ENCODE results near the gene CAB39. TPM values are rescaled to one million over a fixed set of nuclear protein-coding genes. Genes with fewer than 3 reads are reported as not detected.

CAB39 gene
- total and polyA plus RNA-seq, 2 donors = 49.2 to 53.2 TPM

DNA sequence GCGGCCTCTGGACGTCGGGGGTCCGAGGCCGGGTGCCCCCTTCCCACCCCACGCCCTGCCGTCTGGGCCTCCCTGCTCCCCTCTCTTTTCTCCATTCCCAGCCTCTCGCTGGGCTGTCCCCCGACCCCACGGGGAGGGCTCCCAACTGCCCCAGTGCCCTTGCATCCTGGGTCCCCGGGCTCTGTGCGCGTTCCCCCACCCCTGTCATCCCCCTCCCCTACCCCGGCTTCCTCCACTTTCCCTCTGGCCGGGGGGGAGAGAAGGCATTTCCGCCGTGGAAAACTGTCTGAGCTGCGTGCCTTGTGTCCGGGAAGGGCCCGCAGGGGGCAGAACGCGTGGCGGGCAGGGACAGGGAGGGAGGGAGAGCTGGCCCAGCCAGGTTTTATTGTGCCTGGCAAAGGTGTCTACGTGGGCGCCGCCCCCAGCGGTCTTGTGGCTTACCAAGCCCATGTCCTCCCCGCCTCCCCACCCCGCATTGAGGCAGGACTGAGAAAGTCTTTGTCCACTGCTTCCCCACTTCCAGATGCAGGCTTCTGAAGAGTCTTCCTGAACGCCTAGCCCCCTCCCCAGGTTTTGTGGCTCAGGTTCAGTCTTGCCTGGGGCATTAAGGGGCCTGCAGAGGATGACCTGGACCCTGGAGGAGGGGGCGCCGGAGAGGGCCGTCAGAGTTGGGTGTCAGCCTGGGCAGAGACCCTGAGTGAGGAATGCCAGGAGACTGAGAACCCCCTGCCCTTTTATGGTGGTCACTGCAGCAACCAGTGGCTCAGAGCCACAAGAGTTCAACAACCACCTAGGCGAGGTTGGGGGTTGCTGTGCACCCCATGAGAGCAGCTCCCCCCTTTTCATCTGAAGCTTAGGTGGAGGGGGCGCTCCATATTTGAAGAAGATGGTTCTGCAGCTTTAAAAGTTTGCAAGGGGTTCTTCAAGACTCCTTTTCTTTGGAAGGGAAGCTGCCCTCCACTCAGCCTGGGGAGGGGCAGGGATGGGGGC, 153.4 kb downstream of the CAB39 start:
- Histone ChIP-seq H3K4me1 (ENCODE audit: control insufficient read depth in 2 of 2, insufficient read depth in 2 of 2, low read length in 2 of 2) (peaks cover 34 to 78% of the 10 kb centered on the region in 2 donors), H3K27me3 (ENCODE audit: control insufficient read depth in 2 of 2, insufficient read depth in 1 of 2, low read length in 1 of 2) (peaks cover 0 to 9% of the 10 kb centered on the region in 2 donors), H3K27ac (ENCODE audit: low read depth in 1 of 2, low read length in 1 of 2) (peak overlapping the region; percentile 91), H3K9me3 (ENCODE audit: control insufficient read depth in 2 of 2, insufficient read depth in 1 of 2, low read length in 1 of 2) (peaks cover 0 to 6% of the 10 kb centered on the region in 2 donors), H3K4me3 (ENCODE audit: low read length in 2 of 2) (peak overlapping the region; percentile 90 to 97), H3K36me3 (ENCODE audit: control insufficient read depth in 2 of 2, insufficient read depth in 2 of 2, low read length in 1 of 2) (peaks cover 0 to 10% of the 10 kb centered on the region in 2 donors)
- peak in 1 of 9 donors; percentile 49 for DNase-seq (ENCODE audit: low read depth in 6 of 9, low spot score in 9 of 9)
- WGBS = 9% methylated on average over 35 of the region's 35 CpGs

DNA sequence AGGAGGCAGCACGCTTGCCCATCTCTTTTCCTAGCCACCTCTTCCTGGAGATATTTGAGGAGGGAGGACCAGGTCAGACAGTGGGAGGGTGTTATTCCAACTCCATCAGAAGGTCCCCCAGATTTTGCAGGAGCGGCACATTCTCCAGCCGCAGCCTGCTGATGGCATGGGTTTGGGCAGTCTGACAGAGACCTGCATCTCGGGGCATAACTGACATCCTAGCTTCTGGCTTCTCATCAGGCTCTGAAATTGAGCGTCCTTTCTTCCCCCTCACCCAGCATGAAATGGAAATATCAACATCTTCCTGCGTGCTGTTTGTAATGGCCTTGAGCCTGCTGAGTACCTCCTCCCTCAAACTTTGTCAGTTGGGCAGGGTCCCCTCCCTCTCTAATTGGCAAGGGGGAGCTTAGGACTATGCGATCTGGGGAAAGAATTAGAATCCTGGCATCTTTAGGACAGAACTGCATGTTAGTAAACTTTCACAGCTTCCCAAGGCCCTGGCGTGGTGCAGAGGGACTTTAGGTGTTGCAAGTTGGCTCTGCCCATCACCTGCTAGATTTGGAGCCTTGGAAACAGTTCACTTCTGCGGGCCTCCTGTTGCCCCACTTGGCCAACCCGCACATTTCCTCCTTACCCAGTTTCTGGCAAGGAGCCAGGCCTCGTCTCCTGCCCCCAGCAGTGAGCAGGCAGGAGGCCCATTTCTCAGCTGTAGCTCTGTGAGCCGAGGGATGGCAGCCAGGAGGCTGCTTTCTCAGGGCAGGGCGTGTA, 154.3 kb downstream of the CAB39 start:
- H3K4me1 ChIP-seq (ENCODE audit: control insufficient read depth in 2 of 2, insufficient read depth in 2 of 2, low read length in 2 of 2) = peaks cover 37 to 78% of the 10 kb centered on the region in 2 donors
- H3K4me3 ChIP-seq (ENCODE audit: low read length in 2 of 2) = peak overlapping the region; percentile 90 to 97
- peaks cover 0 to 9% of the 10 kb centered on the region in 2 donors for H3K27me3 ChIP-seq (ENCODE audit: control insufficient read depth in 2 of 2, insufficient read depth in 1 of 2, low read length in 1 of 2)
- DNase-seq (ENCODE audit: low read depth in 6 of 9, low spot score in 9 of 9) = peak in 7 of 9 donors; percentile 55 to 92 (median 75)
- H3K36me3 ChIP-seq (ENCODE audit: control insufficient read depth in 2 of 2, insufficient read depth in 2 of 2, low read length in 1 of 2) = peaks cover 3 to 17% of the 10 kb centered on the region in 2 donors
- peak overlapping the region; percentile 79 to 91 for H3K27ac ChIP-seq (ENCODE audit: low read depth in 1 of 2, low read length in 1 of 2)
- 19% methylated on average over 13 of the region's 13 CpGs for WGBS
- H3K9me3 ChIP-seq (ENCODE audit: control insufficient read depth in 2 of 2, insufficient read depth in 1 of 2, low read length in 1 of 2) = peaks cover 0 to 6% of the 10 kb centered on the region in 2 donors

DNA sequence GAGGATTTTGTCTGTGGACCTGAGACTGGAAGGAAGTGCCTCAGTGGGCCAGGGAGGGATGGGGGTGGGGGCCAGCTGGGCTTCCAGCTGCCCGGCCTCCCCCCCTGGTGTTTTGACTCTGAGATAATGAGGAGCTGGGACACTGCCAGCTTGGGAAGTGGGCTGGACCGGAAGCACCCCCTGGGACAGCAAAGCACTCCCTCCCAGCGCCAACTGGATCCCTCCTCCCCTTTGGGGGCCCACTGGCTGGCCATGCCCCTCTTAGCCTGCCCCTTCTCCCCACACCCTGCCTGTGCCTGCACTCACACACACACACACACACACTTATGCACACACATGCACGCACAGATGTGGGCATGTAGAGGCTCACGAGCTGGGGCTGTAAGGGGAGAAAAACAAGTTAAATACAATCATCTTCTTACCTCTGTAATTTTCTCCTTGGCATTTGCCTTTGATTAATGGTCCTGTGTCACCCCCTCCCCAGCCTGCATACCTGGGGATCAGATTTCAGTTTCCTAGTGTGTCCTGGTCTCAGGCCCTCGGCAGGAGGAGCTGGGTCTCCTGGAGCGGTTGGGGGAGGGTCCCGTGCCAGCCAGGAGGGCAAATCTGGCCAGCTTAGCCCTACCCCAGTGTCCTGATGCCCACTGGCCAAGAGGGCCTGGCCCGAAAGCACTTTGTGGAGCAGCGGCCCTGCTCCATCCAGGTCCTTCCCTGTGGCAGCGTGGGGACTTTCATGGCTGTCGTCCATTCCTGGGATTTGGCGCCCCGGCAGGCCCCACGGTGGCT, 155.7 kb downstream of the CAB39 start:
- H3K27me3 ChIP-seq (ENCODE audit: control insufficient read depth in 2 of 2, insufficient read depth in 1 of 2, low read length in 1 of 2) = peaks cover 0 to 9% of the 10 kb centered on the region in 2 donors
- H3K4me1 ChIP-seq (ENCODE audit: control insufficient read depth in 2 of 2, insufficient read depth in 2 of 2, low read length in 2 of 2) = peaks cover 37 to 88% of the 10 kb centered on the region in 2 donors
- H3K36me3 ChIP-seq (ENCODE audit: control insufficient read depth in 2 of 2, insufficient read depth in 2 of 2, low read length in 1 of 2) = peaks cover 13 to 30% of the 10 kb centered on the region in 2 donors
- 73% methylated on average over 15 of the region's 15 CpGs for WGBS
- H3K27ac ChIP-seq (ENCODE audit: low read depth in 1 of 2, low read length in 1 of 2) = peak overlapping the region; percentile 3 to 62
- no peak overlapping the region for H3K4me3 ChIP-seq (ENCODE audit: low read length in 2 of 2)
- no peak for DNase-seq (ENCODE audit: low read depth in 6 of 9, low spot score in 9 of 9)
- H3K9me3 ChIP-seq (ENCODE audit: control insufficient read depth in 2 of 2, insufficient read depth in 1 of 2, low read length in 1 of 2) = peaks cover 0 to 6% of the 10 kb centered on the region in 2 donors

DNA sequence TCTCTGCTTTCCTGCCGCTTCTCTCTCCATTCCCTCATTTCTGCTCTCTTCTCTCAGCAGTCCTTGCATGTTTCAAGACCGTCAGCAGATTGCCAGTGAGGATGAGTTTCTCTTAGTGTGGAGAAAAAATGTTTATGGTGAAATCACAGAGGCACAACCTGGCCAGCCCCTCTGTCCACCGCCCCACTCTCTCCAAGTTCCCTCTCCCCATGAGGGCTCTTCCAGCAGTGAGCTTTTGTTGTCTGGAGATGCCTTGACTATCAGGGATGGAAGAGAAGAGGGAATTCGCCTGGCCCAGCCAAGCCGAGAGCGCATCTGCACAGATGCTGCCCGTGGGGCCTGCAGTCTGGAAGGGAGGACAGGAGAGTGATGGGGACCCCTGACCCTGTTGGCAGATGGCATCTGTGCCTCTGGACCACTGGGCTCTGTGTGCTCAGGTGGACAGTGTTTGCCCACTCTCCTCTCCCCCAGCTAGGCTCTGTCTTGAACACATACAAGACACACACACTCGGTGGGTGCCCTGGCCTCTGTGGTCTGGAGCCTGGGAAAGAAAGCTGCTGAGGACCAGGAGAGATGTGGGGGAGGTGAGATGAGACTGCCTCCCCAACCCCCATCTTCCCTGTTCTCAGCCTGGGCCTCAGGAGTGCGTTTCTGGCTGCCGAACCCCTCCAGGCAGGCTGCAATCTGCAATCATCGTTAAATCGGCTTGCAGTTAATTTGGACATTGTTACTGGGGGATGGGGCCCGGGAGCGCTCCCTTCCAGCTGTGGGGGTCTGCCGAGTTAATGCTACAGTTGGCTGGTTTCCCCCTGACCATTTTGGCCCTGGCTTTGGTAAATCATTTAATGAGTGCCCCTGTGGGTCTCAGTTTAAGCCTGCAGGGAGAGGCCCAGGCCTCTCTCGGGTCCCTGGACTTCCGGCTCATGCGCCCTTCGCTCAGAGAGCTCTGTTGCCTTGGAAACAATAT, 156.6 kb downstream of the CAB39 start:
- H3K27me3 ChIP-seq (ENCODE audit: control insufficient read depth in 2 of 2, insufficient read depth in 1 of 2, low read length in 1 of 2) = peaks cover 0 to 3% of the 10 kb centered on the region in 2 donors
- peaks cover 22 to 38% of the 10 kb centered on the region in 2 donors for H3K36me3 ChIP-seq (ENCODE audit: control insufficient read depth in 2 of 2, insufficient read depth in 2 of 2, low read length in 1 of 2)
- peaks cover 0 to 4% of the 10 kb centered on the region in 2 donors for H3K9me3 ChIP-seq (ENCODE audit: control insufficient read depth in 2 of 2, insufficient read depth in 1 of 2, low read length in 1 of 2)
- 73% methylated on average over 19 of the region's 19 CpGs for WGBS
- peaks cover 36 to 90% of the 10 kb centered on the region in 2 donors for H3K4me1 ChIP-seq (ENCODE audit: control insufficient read depth in 2 of 2, insufficient read depth in 2 of 2, low read length in 2 of 2)
- peak overlapping the region; percentile 12 to 50 for H3K27ac ChIP-seq (ENCODE audit: low read depth in 1 of 2, low read length in 1 of 2)
- no peak overlapping the region for H3K4me3 ChIP-seq (ENCODE audit: low read length in 2 of 2)
- no peak for DNase-seq (ENCODE audit: low read depth in 6 of 9, low spot score in 9 of 9)

DNA sequence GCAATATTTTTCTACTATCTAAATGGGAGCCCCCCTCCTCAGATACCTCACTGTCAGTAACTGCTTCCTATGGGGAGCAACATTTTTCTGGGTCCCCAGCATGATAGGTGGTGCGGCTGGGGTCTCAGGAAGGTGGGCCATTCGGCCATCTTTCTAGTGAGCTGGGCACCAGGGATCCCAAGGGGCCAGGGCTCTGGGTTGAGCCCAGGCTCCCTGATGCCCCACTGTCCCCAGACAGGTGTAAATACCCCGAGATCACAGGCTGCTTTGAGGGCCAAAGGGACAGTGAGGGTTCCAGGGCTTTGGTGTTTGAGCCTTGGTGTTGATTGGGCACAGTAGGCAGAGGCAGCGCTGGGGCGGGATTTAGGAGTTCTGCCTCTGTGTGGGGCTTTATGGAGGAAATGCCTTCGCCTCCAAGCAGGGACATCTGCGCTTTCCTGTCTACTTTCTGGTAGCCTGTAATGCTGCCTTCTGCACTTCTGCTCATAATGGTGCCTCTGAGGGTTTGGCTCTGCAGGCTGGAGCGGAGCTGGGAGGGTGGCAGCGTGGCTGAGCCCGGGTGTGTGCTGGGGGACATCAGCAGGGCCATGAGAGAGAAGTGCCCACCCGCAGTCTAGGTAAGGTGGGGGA, 157.4 kb downstream of the CAB39 start:
- H3K4me3 ChIP-seq (ENCODE audit: low read length in 2 of 2) = no peak overlapping the region
- H3K27me3 ChIP-seq (ENCODE audit: control insufficient read depth in 2 of 2, insufficient read depth in 1 of 2, low read length in 1 of 2) = no peaks in the 10 kb centered on the region
- H3K27ac ChIP-seq (ENCODE audit: low read depth in 1 of 2, low read length in 1 of 2) = peak overlapping the region; percentile 48 to 81
- H3K4me1 ChIP-seq (ENCODE audit: control insufficient read depth in 2 of 2, insufficient read depth in 2 of 2, low read length in 2 of 2) = peaks cover 34 to 90% of the 10 kb centered on the region in 2 donors
- no peaks in the 10 kb centered on the region for H3K9me3 ChIP-seq (ENCODE audit: control insufficient read depth in 2 of 2, insufficient read depth in 1 of 2, low read length in 1 of 2)
- peaks cover 30 to 46% of the 10 kb centered on the region in 2 donors for H3K36me3 ChIP-seq (ENCODE audit: control insufficient read depth in 2 of 2, insufficient read depth in 2 of 2, low read length in 1 of 2)
- WGBS = 33% methylated on average over 11 of the region's 11 CpGs
- peak in 1 of 9 donors; percentile 56 for DNase-seq (ENCODE audit: low read depth in 6 of 9, low spot score in 9 of 9)

Other genes starting within 250 kb of the CAB39 start
- 154 TPM for gene ITM2C, start 152.1 kb downstream of the CAB39 start, total RNA-seq
- gene ITM2C, start 152.1 kb downstream of the CAB39 start, polyA plus RNA-seq = 79.4 TPM
- gene GPR55, start 212.4 kb downstream of the CAB39 start, total RNA-seq = 2.1 TPM
- gene GPR55, start 212.4 kb downstream of the CAB39 start, polyA plus RNA-seq = 1.9 TPM

Data from thymus (tissue), 11 donors.